ENCODE measurements around the gene C19orf44.
"Not testable (repeated sequence)": the region's sequence is repeated elsewhere in the genome, so short reads cannot be mapped to it uniquely, and the experiment has no call there.

C19orf44 gene

GRCh38 chr19:16495982-16496612, at the start of gene C19orf44, which contains the start of gene CALR3:
TSS of gene C19orf44 (plus strand) at chr19:16496394. CDS start at chr19:16500793, 4,399 bp downstream.
TSS of gene CALR3 (minus strand) at chr19:16496167. CDS start at chr19:16496129, 38 bp downstream.
- peaks cover 5% of the 10 kb centered on the region for H3K4me1 ChIP-seq (ENCODE audit: low read depth, poor library complexity, severe bottlenecking)
- H3K27ac ChIP-seq: no peak within 1 kb of the TSS

GRCh38 chr19:16446724-16447368, 49.3 kb upstream of the C19orf44 start:
- Histone ChIP-seq H3K4me3 (IDR thresholded peaks at IDR 0.05; ENCODE audit: insufficient read depth, low read depth, low read length) (no peak overlapping the region), H2AFZ (ENCODE audit: low read depth) (no peak overlapping the region), H3K27ac (no peak overlapping the region), H3K27me3 (ENCODE audit: insufficient read depth, low read depth) (no peaks in the 10 kb centered on the region), H3K79me2 (ENCODE audit: insufficient read depth, low read depth) (peaks cover 80% of the 10 kb centered on the region), H3K4me2 (no peak overlapping the region), H4K20me1 (ENCODE audit: insufficient read depth) (0 out of 2 replicates have a peak, but pooled peaks cover 4% of the 10 kb centered on the region), H3K36me3 (ENCODE audit: insufficient read depth) (no peaks in the 10 kb centered on the region), H3K9ac (no peak overlapping the region), H3K4me1 (ENCODE audit: low read depth, poor library complexity, severe bottlenecking) (peaks cover 53% of the 10 kb centered on the region)
- no peak for TF ChIP-seq CTCF (conservative IDR thresholded peaks at IDR 0.05; ENCODE audit: low read depth, low read length)

More at GRCh38 chr19:16495982-16496612, at the start of gene C19orf44, which contains the start of gene CALR3:
- H4K20me1 ChIP-seq (ENCODE audit: insufficient read depth): no peaks in the 10 kb centered on the region
- TF ChIP-seq CTCF (conservative IDR thresholded peaks at IDR 0.05; ENCODE audit: low read depth, low read length): no peak
- no peak within 1 kb of the TSS; the same call in 1 of the 2 replicates for H3K9ac ChIP-seq
- H2AFZ ChIP-seq (ENCODE audit: low read depth): peak within 1 kb of the TSS; percentile 90
- no peaks in the 10 kb centered on the region for H3K79me2 ChIP-seq (ENCODE audit: insufficient read depth, low read depth)
- peak within 1 kb of the TSS; percentile 94 for H3K4me2 ChIP-seq
- no peak within 1 kb of the TSS for H3K4me3 ChIP-seq (IDR thresholded peaks at IDR 0.05; ENCODE audit: insufficient read depth, low read depth, low read length)
- H3K36me3 ChIP-seq (ENCODE audit: insufficient read depth): no peaks in the 10 kb centered on the region
- H3K27me3 ChIP-seq (ENCODE audit: insufficient read depth, low read depth): no peaks in the 10 kb centered on the region

- H3K4me3 ChIP-seq (IDR thresholded peaks at IDR 0.05; ENCODE audit: insufficient read depth, low read depth, low read length); H3K9ac ChIP-seq; H4K20me1 ChIP-seq (ENCODE audit: insufficient read depth); H2AFZ ChIP-seq (ENCODE audit: low read depth); H3K27me3 ChIP-seq (ENCODE audit: insufficient read depth, low read depth); H3K36me3 ChIP-seq (ENCODE audit: insufficient read depth); H3K4me2 ChIP-seq: not testable (repeated sequence)
- H3K79me2 ChIP-seq (ENCODE audit: insufficient read depth, low read depth): peaks cover 72% of the 10 kb centered on the region
- peaks cover 53% of the 10 kb centered on the region for H3K4me1 ChIP-seq (ENCODE audit: low read depth, poor library complexity, severe bottlenecking)
- peak overlapping the region; percentile 9; the same call in 1 of the 2 replicates for H3K27ac ChIP-seq
Measured at GRCh38 chr19:16448872-16449271, 47.3 kb upstream of the C19orf44 start.

GRCh38 chr19:16449330-16449961, 46.7 kb upstream of the C19orf44 start:
- Histone ChIP-seq H2AFZ (ENCODE audit: low read depth) (no peak overlapping the region), H3K79me2 (ENCODE audit: insufficient read depth, low read depth) (peaks cover 67% of the 10 kb centered on the region), H3K36me3 (ENCODE audit: insufficient read depth) (no peaks in the 10 kb centered on the region), H3K9ac (no peak overlapping the region), H4K20me1 (ENCODE audit: insufficient read depth) (peaks cover 4% of the 10 kb centered on the region; the same call in 1 of the 2 replicates), H3K27me3 (ENCODE audit: insufficient read depth, low read depth) (no peaks in the 10 kb centered on the region), H3K4me2 (no peak overlapping the region; the same call in 1 of the 2 replicates), H3K27ac (peak overlapping the region; percentile 9; the same call in 1 of the 2 replicates), H3K4me3 (IDR thresholded peaks at IDR 0.05; ENCODE audit: insufficient read depth, low read depth, low read length) (no peak overlapping the region), H3K4me1 (ENCODE audit: low read depth, poor library complexity, severe bottlenecking) (peaks cover 49% of the 10 kb centered on the region)
- TF ChIP-seq CTCF (conservative IDR thresholded peaks at IDR 0.05; ENCODE audit: low read depth, low read length): no peak

Measured in KMS-11 (cell line).